Tongue (tissue), 2 donors: ENCODE results near the gene RENBP. TPM values are rescaled to one million over a fixed set of nuclear protein-coding genes. Genes with fewer than 3 reads are reported as not detected.

Source experiments
- DNase-seq: peaks from one replicate; pipeline ENCODE4 v3.0.0-alpha.2; 2015
- total RNA-seq: library from RNA; depleted of rRNA; stranded (reverse); fragments of >200 nt; gene quantifications from one replicate; pipeline ENCODE4 v1.2.3, GENCODE V29; 2014

Gene RENBP
- total RNA-seq, 1 donor from 2014 or later: 5.2 TPM

DNA sequence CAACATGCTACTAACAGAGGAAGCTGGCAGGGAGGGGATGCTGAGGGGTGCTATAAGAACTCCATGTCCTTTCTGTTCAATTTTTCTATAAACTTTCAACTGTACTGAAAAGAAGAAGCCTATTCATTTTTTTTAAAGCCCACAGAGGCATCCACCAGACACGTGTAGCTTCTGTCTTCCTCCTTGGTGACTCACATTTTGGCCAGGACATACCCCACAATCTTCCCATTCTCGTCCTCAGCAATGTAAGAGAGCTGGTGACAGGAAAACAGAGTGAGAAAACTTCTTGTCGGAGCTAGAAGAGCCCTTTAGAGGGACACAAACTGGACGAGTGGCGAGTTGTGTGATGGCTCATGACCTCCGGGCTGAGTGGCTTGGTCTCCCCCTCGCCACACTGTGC lies 10.7 kb downstream of the RENBP start:
- no peak for DNase-seq

- no peak for DNase-seq
These were observed 12.1 kb downstream of the RENBP start for GRCh38 chrX:153932220-153932915.

DNA sequence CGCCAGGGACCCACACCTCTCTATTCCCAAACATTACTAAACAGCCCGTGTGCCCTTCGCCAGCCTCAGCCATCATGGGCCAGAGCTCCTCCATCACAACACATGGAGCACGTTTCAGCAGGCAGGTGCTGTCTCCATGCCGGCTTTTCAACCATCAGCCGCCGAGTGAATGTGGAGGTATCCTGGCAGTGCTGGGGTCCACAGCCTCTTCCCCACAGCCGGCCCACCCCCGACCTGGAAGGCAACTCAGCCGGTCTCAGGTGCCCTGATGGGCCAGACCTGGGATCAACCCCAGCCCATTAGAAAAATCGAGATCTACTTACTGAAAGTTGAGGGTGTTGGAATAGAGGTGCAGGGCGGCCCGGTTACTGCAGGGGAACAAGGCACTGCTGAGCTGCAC lies 12.7 kb downstream of the RENBP start:
- DNase-seq: no peak

GRCh38 chrX:153931151-153931550 lies 13.3 kb downstream of the RENBP start:
- DNase-seq: no peak

GRCh38 chrX:153930011-153930910 lies 14.2 kb downstream of the RENBP start:
- DNase-seq: no peak

- DNase-seq: no peak
These were observed 14.9 kb downstream of the RENBP start for GRCh38 chrX:153929576-153929975.

DNA sequence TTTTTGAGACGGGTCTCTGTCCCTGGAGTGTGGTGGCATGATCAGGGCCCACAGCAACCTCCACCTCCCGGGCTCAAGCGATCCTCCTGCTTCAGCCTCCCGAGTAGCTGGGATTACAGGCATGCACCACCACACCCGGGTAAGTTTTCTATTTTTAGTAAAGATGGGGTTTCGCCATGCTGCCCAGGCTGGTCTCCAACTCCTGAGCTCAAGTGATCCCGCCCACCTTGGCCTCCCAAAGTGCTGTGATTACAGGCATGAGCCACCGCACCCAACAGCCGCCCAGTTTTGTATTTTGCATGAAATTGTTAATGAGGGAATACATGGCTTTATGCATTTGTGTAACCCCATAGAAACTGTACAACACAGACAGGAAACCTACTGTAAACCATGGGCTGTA lies 15.6 kb downstream of the RENBP start:
- DNase-seq: no peak

DNA sequence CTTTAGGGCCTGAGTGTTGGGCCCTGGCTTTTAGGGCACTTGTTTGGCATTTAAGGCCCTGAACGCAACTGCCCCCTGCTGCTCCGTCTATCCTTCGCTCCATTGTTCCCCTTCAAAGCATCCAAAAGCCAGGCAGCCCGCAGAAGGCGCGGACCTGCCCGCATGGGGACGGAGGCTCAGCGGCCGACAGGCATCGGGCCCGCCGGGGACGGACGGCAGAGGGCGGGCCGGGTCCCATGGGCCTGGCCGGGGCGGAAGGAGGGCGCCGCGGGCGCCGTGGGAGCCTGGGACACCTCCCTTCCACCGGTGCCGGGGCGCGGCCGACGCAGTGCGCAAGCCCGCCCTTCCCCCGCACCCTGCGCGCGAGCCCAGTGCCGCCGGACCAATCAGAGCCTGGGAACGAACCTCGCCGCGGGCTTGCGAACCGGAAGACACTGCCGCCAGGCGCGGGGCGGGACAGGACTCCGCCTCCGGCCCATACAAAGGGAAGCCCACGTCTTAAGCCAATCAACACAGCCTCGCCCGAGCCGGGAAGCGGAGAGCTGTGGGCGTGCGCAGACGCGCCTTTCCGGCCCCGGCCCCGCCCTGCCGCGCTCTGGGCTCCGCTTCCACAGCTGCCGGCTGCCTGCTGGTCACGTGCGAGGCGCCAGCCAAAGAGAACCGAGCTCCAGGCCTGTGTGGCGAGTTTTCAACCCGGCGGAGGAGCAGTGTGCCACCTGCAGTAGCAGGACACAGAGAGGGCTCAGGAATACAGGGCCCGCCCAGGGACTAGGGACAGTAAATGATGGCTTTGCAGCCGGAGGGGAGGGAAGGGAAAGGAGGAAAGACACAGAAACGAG lies 16.3 kb downstream of the RENBP start:
- DNase-seq: peak; percentile 98

DNA sequence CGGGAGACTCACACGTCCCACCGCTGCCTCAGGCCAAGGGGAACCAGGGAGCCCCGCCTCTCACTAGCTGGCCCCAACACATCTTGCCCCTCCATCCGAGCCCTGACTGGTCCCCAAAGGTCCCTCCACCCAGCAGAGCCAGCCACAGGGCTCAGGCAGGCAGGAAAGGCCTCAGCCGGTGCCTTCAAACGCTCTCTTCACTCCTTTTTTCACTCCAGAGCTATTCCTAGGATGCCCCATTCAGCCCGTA lies 16.8 kb downstream of the RENBP start:
- no peak for DNase-seq

DNA sequence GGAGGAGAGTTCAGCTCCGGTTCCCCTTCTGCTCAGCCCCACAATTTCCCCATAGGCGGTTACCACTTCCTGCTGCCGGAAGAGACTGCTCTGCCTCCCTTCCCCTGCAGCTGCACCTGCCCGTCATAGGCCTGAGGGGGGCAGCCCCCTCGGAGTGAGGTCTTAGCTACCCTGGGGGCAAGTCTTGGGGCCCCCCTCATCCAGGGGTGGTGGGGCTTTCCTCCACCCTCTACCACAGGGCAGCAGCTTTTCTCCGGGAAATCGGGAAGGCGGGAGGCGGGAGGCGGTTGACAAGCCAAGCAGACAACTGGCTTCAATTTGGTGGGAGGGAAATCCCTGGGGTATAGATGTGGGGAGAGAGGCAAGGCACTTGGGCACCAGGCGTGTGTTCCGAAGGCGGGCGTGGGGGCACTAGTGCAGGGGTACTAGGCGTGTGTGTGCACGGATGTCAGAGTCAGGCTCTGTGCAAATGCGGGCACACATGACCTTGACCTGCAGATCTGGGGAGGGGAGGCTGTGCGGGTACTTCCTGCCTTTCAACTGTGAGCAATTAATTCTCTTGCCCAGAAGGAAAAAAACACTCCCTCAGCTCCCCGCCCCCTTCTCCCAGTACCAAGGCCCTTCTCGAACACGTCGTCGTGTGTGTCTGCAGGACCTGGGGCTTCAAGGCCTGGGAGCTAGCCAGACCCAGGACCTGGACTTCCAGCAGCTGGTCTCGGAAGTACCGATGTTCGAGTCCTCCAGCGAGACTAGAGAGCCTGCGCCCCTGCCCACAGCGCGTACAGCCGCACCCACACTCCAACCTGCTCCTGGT lies 17.4 kb downstream of the RENBP start:
- DNase-seq: peak; percentile 80

GRCh38 chrX:153926552-153926857 lies 17.9 kb downstream of the RENBP start:
- no peak for DNase-seq

- DNase-seq: no peak
These were observed 18.5 kb downstream of the RENBP start, which contains the start of gene ARHGAP4 for GRCh38 chrX:153925739-153926551. TSS of gene ARHGAP4 (minus strand) at chrX:153926264. CDS start at chrX:153926202, 62 bp downstream.

GRCh38 chrX:153925387-153925738 lies 19.1 kb downstream of the RENBP start:
- no peak for DNase-seq

- DNase-seq: no peak
These were observed 20.1 kb downstream of the RENBP start for GRCh38 chrX:153924149-153924861.

DNA sequence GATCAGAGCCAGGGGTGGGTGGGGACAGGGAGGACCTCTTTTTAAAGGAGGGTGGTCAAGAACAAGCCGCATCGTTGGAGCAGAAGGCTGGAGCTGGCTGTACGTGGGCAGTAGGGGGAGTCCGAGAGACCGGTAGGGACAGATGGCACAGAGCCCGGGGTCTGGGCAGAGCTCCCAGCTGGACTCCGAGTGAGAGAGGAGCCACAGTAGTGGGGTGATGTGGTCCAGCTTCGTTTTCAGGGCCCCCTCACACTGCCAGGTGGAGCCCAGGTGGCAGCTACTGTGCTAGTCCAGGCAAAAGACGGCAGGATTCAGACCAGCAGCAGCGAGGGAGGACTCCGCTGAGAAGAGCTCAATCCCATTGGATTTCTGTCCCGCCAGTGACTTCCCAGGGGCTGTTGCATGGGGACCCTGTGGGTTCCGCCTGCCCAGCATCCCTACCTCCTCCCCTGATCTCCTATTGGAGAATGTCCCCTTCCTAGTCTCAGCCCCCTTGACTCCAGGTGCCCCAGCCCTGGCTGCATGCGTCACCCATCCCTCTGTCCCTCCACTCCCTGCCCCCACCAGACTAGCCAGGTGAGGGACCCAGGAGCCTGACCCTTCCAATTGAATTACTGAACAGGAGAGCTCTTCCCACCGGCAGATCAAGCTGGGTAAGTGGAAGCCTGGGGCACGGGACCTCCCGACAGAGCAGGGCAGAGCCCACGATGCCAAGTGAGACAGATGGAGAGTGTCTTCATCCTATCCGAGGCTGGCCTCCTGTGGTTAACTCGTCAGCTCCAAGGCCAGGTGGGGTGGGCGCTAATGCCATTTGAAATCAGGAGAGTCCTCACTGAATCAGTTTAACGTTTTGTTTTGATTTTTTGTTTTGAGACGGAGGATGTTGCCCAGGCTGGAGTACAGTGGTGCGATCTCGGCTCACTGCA lies 21.2 kb downstream of the RENBP start:
- DNase-seq: peak; percentile 76

- DNase-seq: peak; percentile 47
These were observed 22.7 kb downstream of the RENBP start for GRCh38 chrX:153921511-153922446.

GRCh38 chrX:153921070-153921469 lies 23.4 kb downstream of the RENBP start:
- DNase-seq: no peak

DNA sequence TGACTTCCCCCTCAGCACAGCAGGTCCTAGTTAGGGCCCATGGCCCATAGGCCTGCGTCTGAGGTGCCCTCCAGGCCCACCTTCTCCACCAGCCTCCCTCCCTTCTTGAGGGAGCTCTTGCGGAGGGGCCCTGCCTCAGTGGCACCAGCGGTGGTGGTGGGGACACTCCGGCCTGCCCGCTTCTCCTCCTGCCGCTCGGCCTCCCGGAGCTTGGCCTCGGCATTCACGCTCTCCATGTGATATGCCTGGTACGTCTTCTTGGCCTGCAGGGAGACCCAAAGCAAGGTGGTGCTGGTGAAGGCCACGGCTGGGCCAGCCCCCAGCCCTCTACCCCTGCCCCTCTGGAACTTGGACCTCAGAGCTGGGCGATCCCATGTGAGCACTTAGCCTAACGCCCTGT lies 23.9 kb downstream of the RENBP start:
- DNase-seq: no peak
